HCT116 (cell line): ENCODE data around the gene RNF125. TPM values are rescaled to one million over a fixed set of nuclear protein-coding genes. Genes with fewer than 3 reads are reported as not detected.

ENCODE experiments used
- ATAC-seq: fragments of 200-7000 bp; cut with Tn5 transposase; 2 replicates; pipeline ENCODE4 v1.9.1; 2020; ENCODE audit warnings: mild to moderate bottlenecking, moderate library complexity
- BruUV-seq: library from RNA; stranded (reverse); fragments of 400-500 nt; replicated peaks from 2 replicates; lab custom pipeline; 2021; lab: Mats Ljungman, UMichigan
- CTCF ChIA-PET: fragments of 300-600 bp; sonication (Branson Sonifier 250); formaldehyde crosslinking; loops from one replicate; lab custom pipeline; 2021; ENCODE audit warnings: antibody characterized with exemption; lab: Charles Lee
- POLR2A ChIA-PET: fragments of 300-600, 350-600 bp; sonication (Branson Sonifier 250); formaldehyde crosslinking; loops from one replicate; lab custom pipeline; 2021; ENCODE audit warnings: antibody characterized with exemption; lab: Charles Lee
- RAD21 ChIA-PET, 2 experiments: fragments of 300-600 bp; sonication (Branson Sonifier 250); formaldehyde crosslinking; loops; one replicate each; lab custom pipeline; 2023; ENCODE audit warnings: low total read pairs in 2 of 2; ENCODE audit not compliant: uncharacterized antibody in 2 of 2, unreplicated experiment in 2 of 2, low non-redundant PET in 1 of 2; lab: Charles Lee
- DNase-seq: peaks from one replicate; pipeline ENCODE4 v3.0.0-alpha.2; 2010; ENCODE audit warnings: low read depth, low spot score
- H2AFZ ChIP-seq: fragments of 200-600 bp; shearing (Covaris generic), sonication (generic); 2 replicates; pipeline ENCODE4 v1.6.1; 2017; ENCODE audit warnings: low read depth, mixed run types, mixed read lengths, antibody characterized with exemption, low read length; ENCODE audit not compliant: poor library complexity, severe bottlenecking
- H3K27ac ChIP-seq: 2 replicates; pipeline ENCODE4 v1.5.1; 2012; ENCODE audit warnings: low read depth, low read length
- H3K27me3 ChIP-seq: fragments of 200-600 bp; sonication (generic); 2 replicates; pipeline ENCODE4 v1.6.1; 2016; ENCODE audit warnings: mixed run types, low read length, mixed read lengths; ENCODE audit not compliant: insufficient read depth
- H3K36me3 ChIP-seq, 2 experiments: fragments of 200-500 bp in 1 of 2; fragments of 200-600 bp in 1 of 2; sonication (Bioruptor generic) in 1 of 2; sonication (generic) in 1 of 2; 2 replicates each; pipeline versions ENCODE4 v1.5.1 to v1.6.1; 2014 to 2016; ENCODE audit warnings: low read length in 2 of 2, inconsistent platforms in 1 of 2, mixed read lengths in 1 of 2, mixed run types in 1 of 2; ENCODE audit not compliant: insufficient read depth in 2 of 2, control insufficient read depth in 1 of 2
- H3K4me1 ChIP-seq, 2 experiments: fragments of 200-600 bp in 1 of 2; sonication (generic) in 1 of 2; 2 replicates each; pipeline versions ENCODE4 v1.5.1 to v1.6.1; 2012 to 2017; ENCODE audit warnings: low read length in 2 of 2, inconsistent platforms in 1 of 2, mild to moderate bottlenecking in 1 of 2, mixed read lengths in 1 of 2, mixed run types in 1 of 2, moderate library complexity in 1 of 2; ENCODE audit not compliant: insufficient read depth in 2 of 2, control insufficient read depth in 1 of 2
- H3K4me2 ChIP-seq: fragments of 200-600 bp; sonication (generic); 2 replicates; pipeline ENCODE4 v1.6.1; 2017; ENCODE audit warnings: mixed run types, low read length, mixed read lengths
- H3K4me3 ChIP-seq, 2 experiments: fragments of 200-600 bp in 1 of 2; sonication (generic) in 1 of 2; replicated peaks in 1 of 2; 2 replicates each; pipeline ENCODE4 v1.5.1; 2011 to 2016; ENCODE audit warnings: low read length in 2 of 2, control low read depth in 1 of 2, low read depth in 1 of 2, mild to moderate bottlenecking in 1 of 2, mixed read lengths in 1 of 2, mixed run types in 1 of 2
- H3K79me2 ChIP-seq: fragments of 200-600 bp; sonication (generic); 2 replicates; pipeline ENCODE4 v1.6.1; 2017; ENCODE audit warnings: mild to moderate bottlenecking, mixed run types, low read length, moderate library complexity, mixed read lengths; ENCODE audit not compliant: insufficient read depth
- H3K9ac ChIP-seq: fragments of 200-600 bp; sonication (generic); 2 replicates; pipeline ENCODE4 v1.6.1; 2016; ENCODE audit warnings: low read length, mixed read lengths
- H3K9me2 ChIP-seq: fragments of 200-600 bp; sonication (generic), shearing (Covaris generic); 2 replicates; pipeline ENCODE4 v1.6.1; 2017; ENCODE audit warnings: mixed run types, mild to moderate bottlenecking, moderate library complexity; ENCODE audit not compliant: insufficient read depth
- H3K9me3 ChIP-seq, 2 experiments: fragments of 200-500 bp in 1 of 2; fragments of 200-600 bp in 1 of 2; sonication (Bioruptor generic) in 1 of 2; sonication (generic) in 1 of 2; 2 replicates each; pipeline ENCODE4 v1.6.1; 2014 to 2017; ENCODE audit warnings: low read length in 2 of 2, mixed read lengths in 2 of 2, inconsistent platforms in 1 of 2, low read depth in 1 of 2, mild to moderate bottlenecking in 1 of 2, mixed run types in 1 of 2, moderate library complexity in 1 of 2; ENCODE audit not compliant: control insufficient read depth in 1 of 2, insufficient read depth in 1 of 2
- H4K20me1 ChIP-seq: fragments of 200-600 bp; sonication (generic), shearing (Covaris generic); 2 replicates; pipeline ENCODE4 v1.6.1; 2017; ENCODE audit warnings: mixed run types, mild to moderate bottlenecking, moderate library complexity; ENCODE audit not compliant: insufficient read depth
- CBX3 ChIP-seq: IDR thresholded peaks from 2 replicates; pipeline ENCODE4 v1.6.1; 2012; ENCODE audit warnings: low read depth
- CTCF ChIP-seq, 3 experiments: fragments of 200-600 bp in 1 of 3; sonication (generic) in 1 of 3; IDR thresholded peaks in 2 of 3; conservative IDR thresholded peaks in 1 of 3; 2 replicates each; pipeline ENCODE4 v1.5.1; 2012 to 2017; ENCODE audit warnings: low read depth in 2 of 3, low read length in 2 of 3, antibody characterized with exemption in 1 of 3, borderline replicate concordance in 1 of 3, control low read depth in 1 of 3, mild to moderate bottlenecking in 1 of 3, mixed read lengths in 1 of 3, mixed run types in 1 of 3, moderate library complexity in 1 of 3; ENCODE audit not compliant: insufficient read depth in 1 of 3
- EGR1 ChIP-seq: IDR thresholded peaks from 2 replicates; pipeline ENCODE4 v1.6.1; 2012; ENCODE audit warnings: low read depth
- ELF1 ChIP-seq: IDR thresholded peaks from 2 replicates; pipeline ENCODE4 v1.6.1; 2012; ENCODE audit warnings: low read depth, borderline replicate concordance
- EZH2 ChIP-seq: fragments of 200-600 bp; sonication (generic); IDR thresholded peaks from 2 replicates; pipeline ENCODE4 v1.6.1; 2017; ENCODE audit warnings: antibody characterized with exemption, mixed run types
- EZH2phosphoT487 ChIP-seq: fragments of 200-600 bp; IDR thresholded peaks from 2 replicates; pipeline ENCODE4 v1.6.1; 2018; ENCODE audit warnings: antibody characterized with exemption, borderline replicate concordance
- FOSL1 ChIP-seq: IDR thresholded peaks from 2 replicates; pipeline ENCODE4 v1.6.1; 2012; ENCODE audit warnings: low read depth
- MAX ChIP-seq: IDR thresholded peaks from 2 replicates; pipeline ENCODE4 v1.6.1; 2012
- RAD21 ChIP-seq: IDR thresholded peaks from 2 replicates; pipeline ENCODE4 v1.6.1; 2012; ENCODE audit warnings: low read depth, mild to moderate bottlenecking
- SP1 ChIP-seq: IDR thresholded peaks from 2 replicates; pipeline ENCODE4 v1.6.1; 2012; ENCODE audit warnings: low read depth
- SRF ChIP-seq: IDR thresholded peaks from 2 replicates; pipeline ENCODE4 v1.6.1; 2012; ENCODE audit warnings: low read depth
- TCF7L2 ChIP-seq: IDR thresholded peaks from 2 replicates; pipeline ENCODE4 v1.7.0; 2011; ENCODE audit warnings: borderline replicate concordance, inconsistent platforms; ENCODE audit not compliant: insufficient read depth, insufficient read length; ENCODE audit errors: extremely low read depth
- intact Hi-C: fragments of 100-400 bp; cut with micrococcal nuclease; formaldehyde crosslinking; loops from 2 replicates; pipeline ENCODE4 v1.10.0; 2022
- total RNA-seq: library from RNA; stranded (reverse); gene quantifications from one replicate; pipeline ENCODE4 v1.2.1, GENCODE V29; 2021; ENCODE audit not compliant: unreplicated experiment
- TF ChIP-seq, protein P1 (sequence below): IDR thresholded peaks from 2 replicates; pipeline ENCODE4 v1.6.1; 2012
- TF ChIP-seq, protein P2 (sequence below): IDR thresholded peaks from 2 replicates; pipeline ENCODE4 v1.6.1; 2012; ENCODE audit warnings: low read depth

The RNF125 gene
- total RNA-seq, 1 experiment from 2014 or later: 7.4 TPM

GRCh38 chr18:32074206-32074605 lies 55.6 kb downstream of the RNF125 start (continued):
- TF ChIP-seq EZH2 (no peak), FOSL1 (no peak)

DNA sequence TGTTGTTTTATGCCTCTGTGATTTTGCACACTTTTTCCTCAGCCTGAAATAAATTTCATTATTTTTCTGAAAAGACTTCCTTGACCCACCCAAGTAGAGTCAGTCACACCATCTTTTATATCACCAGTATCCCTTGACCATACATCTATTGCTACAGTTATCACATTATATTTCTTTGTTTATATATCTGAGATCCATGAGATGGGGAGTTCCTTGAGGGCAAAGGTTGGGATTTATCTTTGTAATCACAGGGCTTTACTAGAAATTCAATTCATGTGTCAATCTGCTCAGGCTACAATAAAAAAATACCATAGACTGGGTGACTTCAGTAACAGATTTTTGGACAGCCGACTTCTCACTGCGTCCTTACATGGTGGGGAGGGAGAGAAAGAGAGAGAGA lies 60.2 kb downstream of the RNF125 start:
- CTCF ChIA-PET: no interaction called here
- intact Hi-C loops: loop anchor here (10.0 kb wide), 1 partner anchor 524 kb away; no protein-coding TSS in a partner anchor

More for the DNA sequence above, 60.2 kb downstream of the RNF125 start:
- ATAC-seq (no peak), DNase-seq (no peak)
- no peak overlapping the region for H3K9ac ChIP-seq
- POLR2A ChIA-PET: interaction anchor here (1.1 kb wide), 1 partner anchor 9 kb away, joined by 3 read pairs; no protein-coding TSS in a partner anchor
- no peaks in the 10 kb centered on the region for H3K27me3 ChIP-seq
- H2AFZ ChIP-seq: no peak overlapping the region
- peaks cover 0 to 4% of the 10 kb centered on the region in 2 experiments; a peak in 1 of 4 replicates for H3K4me1 ChIP-seq
- no peaks in the 10 kb centered on the region for H4K20me1 ChIP-seq
- H3K4me2 ChIP-seq: no peak overlapping the region
- no peaks in the 10 kb centered on the region for H3K79me2 ChIP-seq
- H3K4me3 ChIP-seq: no peak overlapping the region
- no peaks in the 10 kb centered on the region for H3K9me3 ChIP-seq
- no peaks in the 10 kb centered on the region for H3K9me2 ChIP-seq
- no TSS peak for BruUV-seq
- TF ChIP-seq SRF (no peak), SP1 (no peak), EGR1 (no peak), RAD21 (no peak), CBX3 (no peak), MAX (no peak), ELF1 (no peak), EZH2 (no peak), CTCF (IDR thresholded peaks at IDR 0.05 in 2 of 3, conservative IDR thresholded peaks at IDR 0.05 in 1 of 3; ENCODE audit: borderline replicate concordance in 1 of 3, insufficient read depth in 1 of 3, low read depth in 2 of 3, low read length in 2 of 3) (no peak), EZH2phosphoT487 (no peak), TCF7L2 (no peak)
- TF ChIP-seq, protein P1, sequence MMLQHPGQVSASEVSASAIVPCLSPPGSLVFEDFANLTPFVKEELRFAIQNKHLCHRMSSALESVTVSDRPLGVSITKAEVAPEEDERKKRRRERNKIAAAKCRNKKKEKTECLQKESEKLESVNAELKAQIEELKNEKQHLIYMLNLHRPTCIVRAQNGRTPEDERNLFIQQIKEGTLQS: no peak
- TF ChIP-seq, protein P2, sequence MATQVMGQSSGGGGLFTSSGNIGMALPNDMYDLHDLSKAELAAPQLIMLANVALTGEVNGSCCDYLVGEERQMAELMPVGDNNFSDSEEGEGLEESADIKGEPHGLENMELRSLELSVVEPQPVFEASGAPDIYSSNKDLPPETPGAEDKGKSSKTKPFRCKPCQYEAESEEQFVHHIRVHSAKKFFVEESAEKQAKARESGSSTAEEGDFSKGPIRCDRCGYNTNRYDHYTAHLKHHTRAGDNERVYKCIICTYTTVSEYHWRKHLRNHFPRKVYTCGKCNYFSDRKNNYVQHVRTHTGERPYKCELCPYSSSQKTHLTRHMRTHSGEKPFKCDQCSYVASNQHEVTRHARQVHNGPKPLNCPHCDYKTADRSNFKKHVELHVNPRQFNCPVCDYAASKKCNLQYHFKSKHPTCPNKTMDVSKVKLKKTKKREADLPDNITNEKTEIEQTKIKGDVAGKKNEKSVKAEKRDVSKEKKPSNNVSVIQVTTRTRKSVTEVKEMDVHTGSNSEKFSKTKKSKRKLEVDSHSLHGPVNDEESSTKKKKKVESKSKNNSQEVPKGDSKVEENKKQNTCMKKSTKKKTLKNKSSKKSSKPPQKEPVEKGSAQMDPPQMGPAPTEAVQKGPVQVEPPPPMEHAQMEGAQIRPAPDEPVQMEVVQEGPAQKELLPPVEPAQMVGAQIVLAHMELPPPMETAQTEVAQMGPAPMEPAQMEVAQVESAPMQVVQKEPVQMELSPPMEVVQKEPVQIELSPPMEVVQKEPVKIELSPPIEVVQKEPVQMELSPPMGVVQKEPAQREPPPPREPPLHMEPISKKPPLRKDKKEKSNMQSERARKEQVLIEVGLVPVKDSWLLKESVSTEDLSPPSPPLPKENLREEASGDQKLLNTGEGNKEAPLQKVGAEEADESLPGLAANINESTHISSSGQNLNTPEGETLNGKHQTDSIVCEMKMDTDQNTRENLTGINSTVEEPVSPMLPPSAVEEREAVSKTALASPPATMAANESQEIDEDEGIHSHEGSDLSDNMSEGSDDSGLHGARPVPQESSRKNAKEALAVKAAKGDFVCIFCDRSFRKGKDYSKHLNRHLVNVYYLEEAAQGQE: no peak
- RAD21 ChIA-PET: no interaction called here
- H3K36me3 ChIP-seq: no peaks in the 10 kb centered on the region
- H3K27ac ChIP-seq: no peak overlapping the region
